GM12874 (cell line): ENCODE results near the gene MARCHF10.

ENCODE experiments used
- TF ChIP-seq, protein P1 (sequence below): IDR thresholded peaks from 2 replicates; pipeline ENCODE4 v1.5.1; 2011; ENCODE audit warnings: low read depth, mild to moderate bottlenecking, control low read depth, low read length, moderate library complexity; ENCODE audit not compliant: insufficient read depth

The MARCHF10 gene

DNA sequence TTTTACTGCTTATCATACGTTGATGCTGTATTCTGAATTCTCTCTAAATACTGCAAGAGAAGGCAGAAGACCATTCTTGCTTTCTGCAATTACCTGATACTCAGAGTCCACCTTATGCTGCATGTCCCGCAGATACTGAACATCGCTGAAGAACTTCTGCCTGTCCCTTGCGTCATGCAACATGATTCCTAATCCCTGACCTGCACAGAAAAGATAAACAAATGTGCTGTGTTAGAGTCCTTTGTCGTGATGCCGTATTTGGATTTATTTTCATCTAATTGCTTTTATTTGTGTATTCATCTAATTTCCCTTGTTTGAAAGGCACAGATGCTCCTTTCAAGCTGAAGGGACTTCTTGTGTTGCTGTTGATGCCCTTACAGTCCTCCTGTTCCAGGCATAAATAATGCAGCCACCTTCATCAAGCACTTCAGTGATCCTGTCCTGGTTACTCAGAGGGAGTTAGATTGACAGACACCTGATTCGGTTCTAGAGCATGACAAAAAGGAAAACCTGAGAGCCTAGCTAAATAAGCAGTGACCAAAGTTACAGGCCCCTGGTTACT is 6.5 kb downstream of the MARCHF10 start:
- TF ChIP-seq, protein P1, sequence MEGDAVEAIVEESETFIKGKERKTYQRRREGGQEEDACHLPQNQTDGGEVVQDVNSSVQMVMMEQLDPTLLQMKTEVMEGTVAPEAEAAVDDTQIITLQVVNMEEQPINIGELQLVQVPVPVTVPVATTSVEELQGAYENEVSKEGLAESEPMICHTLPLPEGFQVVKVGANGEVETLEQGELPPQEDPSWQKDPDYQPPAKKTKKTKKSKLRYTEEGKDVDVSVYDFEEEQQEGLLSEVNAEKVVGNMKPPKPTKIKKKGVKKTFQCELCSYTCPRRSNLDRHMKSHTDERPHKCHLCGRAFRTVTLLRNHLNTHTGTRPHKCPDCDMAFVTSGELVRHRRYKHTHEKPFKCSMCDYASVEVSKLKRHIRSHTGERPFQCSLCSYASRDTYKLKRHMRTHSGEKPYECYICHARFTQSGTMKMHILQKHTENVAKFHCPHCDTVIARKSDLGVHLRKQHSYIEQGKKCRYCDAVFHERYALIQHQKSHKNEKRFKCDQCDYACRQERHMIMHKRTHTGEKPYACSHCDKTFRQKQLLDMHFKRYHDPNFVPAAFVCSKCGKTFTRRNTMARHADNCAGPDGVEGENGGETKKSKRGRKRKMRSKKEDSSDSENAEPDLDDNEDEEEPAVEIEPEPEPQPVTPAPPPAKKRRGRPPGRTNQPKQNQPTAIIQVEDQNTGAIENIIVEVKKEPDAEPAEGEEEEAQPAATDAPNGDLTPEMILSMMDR = no peak

DNA sequence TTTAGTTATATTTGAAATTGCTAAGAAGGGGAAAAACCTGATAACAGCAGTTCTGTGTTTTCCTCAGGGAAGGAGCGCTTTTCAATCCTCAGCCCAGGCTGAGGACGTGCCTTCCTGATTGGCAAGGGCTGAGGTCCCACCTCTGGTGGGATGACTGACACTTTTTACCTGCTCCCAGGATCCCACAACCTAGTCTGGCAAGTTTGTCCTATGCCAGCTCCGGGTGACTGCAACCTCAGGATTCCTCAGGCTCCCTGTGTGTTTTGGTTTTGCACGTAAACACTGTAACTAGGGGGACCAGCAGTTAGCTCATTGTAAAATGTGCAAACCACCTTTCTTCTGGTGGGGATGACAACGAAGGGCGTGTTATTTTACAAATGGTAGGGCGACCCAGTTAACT is 7.5 kb downstream of the MARCHF10 start:
- TF ChIP-seq, protein P1 = no peak

DNA sequence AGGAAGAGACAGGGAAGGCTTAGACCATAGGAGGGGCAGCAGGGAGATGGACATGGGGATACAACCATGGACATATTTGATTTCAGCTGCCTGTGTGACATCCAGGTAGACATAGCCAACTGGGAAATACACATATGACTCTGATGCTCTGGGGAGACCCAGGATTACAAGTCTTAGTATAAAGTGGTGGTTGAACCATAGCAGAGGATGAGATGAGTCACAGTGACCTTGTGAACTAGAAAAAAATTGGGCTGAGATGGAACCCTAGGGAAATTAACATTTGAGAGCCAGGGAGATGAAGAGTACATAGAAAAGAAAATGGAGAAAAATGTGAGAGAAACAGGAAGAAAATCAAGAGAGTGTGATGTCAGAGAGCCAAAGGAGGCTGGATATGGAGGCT is 10.2 kb downstream of the MARCHF10 start:
- TF ChIP-seq, protein P1 = no peak

DNA sequence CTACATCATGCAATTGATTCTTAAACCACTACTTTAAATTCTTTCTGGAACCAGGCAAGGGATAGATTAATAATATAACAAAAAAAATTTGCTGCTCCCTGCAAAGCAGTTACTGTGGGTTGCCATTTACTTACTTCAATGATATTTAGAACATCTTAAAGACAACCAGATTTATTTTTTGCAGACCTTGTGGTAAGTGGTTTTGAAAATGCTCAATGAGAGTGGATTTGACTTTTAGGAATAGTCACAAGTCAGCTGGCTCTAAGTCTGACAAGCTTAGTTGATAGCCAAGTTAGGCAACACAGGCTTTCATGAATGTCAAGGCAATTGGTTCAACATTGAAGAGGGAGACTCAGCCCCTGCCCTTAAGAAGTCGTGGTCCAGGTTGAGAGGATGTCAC is 11.8 kb downstream of the MARCHF10 start:
- TF ChIP-seq, protein P1 = no peak

DNA sequence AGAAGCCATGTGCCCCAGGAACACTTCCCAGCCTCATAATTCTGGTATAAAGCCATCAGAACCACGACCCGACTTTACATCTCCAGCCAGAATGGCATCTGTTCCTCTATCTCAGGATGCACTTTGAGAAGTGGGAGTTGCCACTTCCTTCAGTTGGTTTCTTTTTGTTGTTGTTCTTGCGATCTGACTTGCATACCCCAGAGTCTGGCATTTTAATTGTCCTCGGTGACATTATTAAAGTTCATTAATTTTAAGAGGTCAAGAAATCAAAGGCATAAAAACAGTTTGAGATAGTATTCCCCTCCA is 13.5 kb downstream of the MARCHF10 start:
- TF ChIP-seq, protein P1 = no peak

DNA sequence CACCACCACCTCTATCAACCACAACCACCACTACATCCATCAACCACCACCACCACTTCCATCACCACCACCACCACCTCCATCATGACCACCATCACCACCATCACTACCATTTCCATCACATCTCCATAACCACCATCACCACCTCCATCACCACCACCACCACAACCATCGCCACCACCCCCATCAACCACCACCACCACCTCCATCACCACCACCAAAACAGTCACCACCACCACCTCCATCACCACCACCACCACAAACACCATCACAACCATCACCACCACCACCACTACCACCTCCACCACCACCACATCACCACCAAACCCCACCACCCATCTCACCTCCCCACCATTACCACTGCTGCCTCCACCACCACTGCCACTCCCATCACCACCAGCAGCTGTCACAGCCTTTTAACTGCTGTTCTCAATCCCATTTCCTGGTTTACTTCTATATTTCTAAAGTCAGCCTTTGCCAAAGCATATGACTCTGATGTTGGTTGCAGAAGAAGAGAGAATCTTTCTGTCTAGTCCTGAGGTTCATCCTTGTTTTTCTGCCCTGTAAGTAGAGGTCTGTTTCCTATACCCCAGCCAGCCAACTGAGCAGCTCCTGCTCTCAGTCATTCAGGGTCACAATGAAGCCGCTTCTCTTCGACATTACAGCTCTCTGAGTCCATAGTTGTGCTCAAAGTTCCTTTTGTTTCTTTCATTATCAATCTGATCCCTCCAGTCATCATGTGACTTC is 14.0 kb downstream of the MARCHF10 start:
- TF ChIP-seq, protein P1 = no peak

DNA sequence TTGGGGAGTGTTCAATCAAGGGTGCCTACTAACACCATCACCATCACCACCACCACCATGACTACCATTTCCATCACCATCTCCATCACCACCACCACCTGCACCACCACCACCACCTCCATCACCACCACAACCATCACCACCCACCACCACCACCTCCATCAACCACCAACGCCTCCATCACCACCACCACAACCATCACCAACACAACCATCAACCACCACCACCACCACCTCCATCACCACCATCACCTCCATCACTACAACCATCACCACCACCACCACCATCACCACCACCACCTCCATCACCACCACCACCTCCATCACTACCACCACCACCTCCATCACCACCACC is 15.7 kb downstream of the MARCHF10 start:
- TF ChIP-seq, protein P1 = no peak
